HepG2 (cell line): ENCODE data around the gene IRF3. TPM values are rescaled to one million over a fixed set of nuclear protein-coding genes. Genes with fewer than 3 reads are reported as not detected.

Experiments used
- ATAC-seq: fragments of 200-7000 bp; cut with Tn5 transposase; 3 replicates; pipeline ENCODE4 v1.9.1; 2020; ENCODE audit warnings: mild to moderate bottlenecking, moderate library complexity
- BruUV-seq: library from RNA; stranded (reverse); fragments of 400-500 nt; replicated peaks from 2 replicates; lab custom pipeline; 2021; lab: Mats Ljungman, UMichigan
- CTCF ChIA-PET: fragments of 300-600 bp; formaldehyde crosslinking; extraction: SDS; loops from one replicate; lab custom pipeline; 2021; ENCODE audit warnings: low total read pairs, inconsistent platforms, low intra/inter-chr PET ratio; lab: Yijun Ruan, JAX
- POLR2A ChIA-PET: fragments of 350-600 bp; sonication (Branson Sonifier 250); formaldehyde crosslinking; loops from one replicate; lab custom pipeline; 2020; ENCODE audit warnings: antibody characterized with exemption, inconsistent platforms; lab: Yijun Ruan, JAX
- DNase-seq: peaks from one replicate; pipeline ENCODE4 v3.0.0-alpha.2; 2015; ENCODE audit warnings: low spot score
- FAIRE-seq: peaks from 3 replicates; lab custom pipeline; 2011; peaks lifted over from hg19 to GRCh38; lab: Jason Lieb, UNC
- H2AFZ ChIP-seq: one replicate; pipeline ENCODE4 v1.6.1; 2011; ENCODE audit warnings: low read length, inconsistent platforms
- H3K27ac ChIP-seq: fragments of 300-600 bp; 3 replicates; pipeline ENCODE4 v1.8.0; 2011; ENCODE audit warnings: mixed run types, mild to moderate bottlenecking, mixed read lengths, low read length, inconsistent platforms; ENCODE audit not compliant: insufficient read depth; ENCODE audit errors: extremely low read length
- H3K27me3 ChIP-seq, 2 experiments: fragments of 200-600 bp in 1 of 2; 2 replicates in 1 of 2; 3 replicates in 1 of 2; pipeline versions ENCODE4 v1.6.0 to v1.8.0; 2011; ENCODE audit warnings: low read length in 2 of 2, mild to moderate bottlenecking in 2 of 2, moderate library complexity in 2 of 2, inconsistent platforms in 1 of 2; ENCODE audit not compliant: insufficient read depth in 2 of 2, control insufficient read depth in 1 of 2
- H3K36me3 ChIP-seq, 2 experiments: fragments of 200-600 bp in 1 of 2; replicated peaks in 1 of 2; 2 replicates in 1 of 2; 3 replicates in 1 of 2; pipeline versions ENCODE4 v1.5.1 to v1.8.0; 2011; ENCODE audit warnings: low read length in 2 of 2, inconsistent platforms in 1 of 2; ENCODE audit not compliant: insufficient read depth in 2 of 2, control insufficient read depth in 1 of 2
- H3K4me1 ChIP-seq: 2 replicates; pipeline ENCODE4 v1.5.1; 2012; ENCODE audit warnings: low read length, inconsistent platforms; ENCODE audit not compliant: insufficient read depth
- H3K4me2 ChIP-seq: 2 replicates; pipeline ENCODE4 v1.6.0; 2011; ENCODE audit warnings: low read depth, low read length, inconsistent platforms
- H3K4me3 ChIP-seq, 3 experiments: fragments of 200-600 bp in 1 of 3; sonication (generic), shearing (Covaris generic) in 1 of 3; replicated peaks in 1 of 3; 2 replicates each; pipeline ENCODE4 v1.5.1; 2011 to 2016; ENCODE audit warnings: low read length in 3 of 3, inconsistent platforms in 2 of 3, low read depth in 2 of 3, mild to moderate bottlenecking in 2 of 3, control low read depth in 1 of 3, mixed read lengths in 1 of 3; ENCODE audit not compliant: insufficient read depth in 1 of 3
- H3K79me2 ChIP-seq: one replicate; pipeline ENCODE4 v1.6.1; 2011; ENCODE audit warnings: low read length, inconsistent platforms; ENCODE audit not compliant: insufficient read depth
- H3K9ac ChIP-seq: 2 replicates; pipeline ENCODE4 v1.6.0; 2011; ENCODE audit warnings: mild to moderate bottlenecking, low read depth, low read length, inconsistent platforms; ENCODE audit not compliant: insufficient read depth
- H3K9me3 ChIP-seq: 2 replicates; pipeline ENCODE4 v1.5.1; 2012; ENCODE audit warnings: mild to moderate bottlenecking, low read length
- H4K20me1 ChIP-seq: 2 replicates; pipeline ENCODE4 v1.6.0; 2011; ENCODE audit warnings: inconsistent platforms, mild to moderate bottlenecking, low read length, moderate library complexity; ENCODE audit not compliant: insufficient read depth
- HDAC2 ChIP-seq: sonication (generic); formaldehyde crosslinking; IDR thresholded peaks from 2 replicates; pipeline ENCODE4 v1.4.0; 2020; ENCODE audit warnings: missing genetic modification reagents
- HOXA3 ChIP-seq: sonication (generic); formaldehyde crosslinking; IDR thresholded peaks from 2 replicates; pipeline ENCODE4 v1.5.0; 2020; ENCODE audit warnings: missing genetic modification reagents
- KDM5B ChIP-seq: sonication (generic); formaldehyde crosslinking; IDR thresholded peaks from 2 replicates; pipeline ENCODE4 v1.4.0; 2020; ENCODE audit warnings: missing genetic modification reagents, mild to moderate bottlenecking, borderline replicate concordance
- ZFP1 ChIP-seq: IDR thresholded peaks from 2 replicates; pipeline ENCODE4 v1.6.1; 2016
- ZNF790 ChIP-seq: sonication (generic); formaldehyde crosslinking; IDR thresholded peaks from 2 replicates; pipeline ENCODE4 v1.8.0; 2022; ENCODE audit warnings: missing genetic modification reagents, mild to moderate bottlenecking, borderline replicate concordance
- WGBS: methylation state at CpG from one replicate; pipeline ENCODE4 v1.1.6; 2017; ENCODE audit warnings: low lambda C conversion rate; 5-methylcytosine and 5-hydroxymethylcytosine counted together
- in situ Hi-C: cut with HindIII; loops from 2 replicates; pipeline ENCODE4 v1.10.0; 2017; ENCODE audit warnings: low pct_unique_long_range_greater_than_20kb; ENCODE audit not compliant: extremely low pct_ligation_motif_present
- intact Hi-C: fragments of 100-400 bp; cut with micrococcal nuclease; formaldehyde crosslinking; loops from one replicate; pipeline ENCODE4 v1.10.0; 2022; ENCODE audit not compliant: unreplicated experiment
- polyA plus RNA-seq, 8 experiments: library from polyadenylated mRNA; depleted of rRNA in 3 of 8; stranded (reverse) in 7 of 8; unstranded in 1 of 8; fragments of >200 nt; fragmentation: Illumina TruSeq in 4 of 8; extraction: Trizol in 4 of 8; gene quantifications; 2 replicates each; pipeline versions ENCODE4 v1.2.1 to v1.2.3, GENCODE V29; 2011 to 2016; ENCODE audit warnings: low read depth in 4 of 8, missing spikeins in 1 of 8, mixed read lengths in 1 of 8; ENCODE audit not compliant: insufficient read depth in 1 of 8
- total RNA-seq, 5 experiments: library from RNA; depleted of rRNA; stranded (reverse); fragments of >200 nt; fragmentation: Illumina TruSeq; extraction: Trizol; gene quantifications; 2 replicates each; pipeline ENCODE4 v1.2.3, GENCODE V29; 2016; ENCODE audit warnings: low read depth in 1 of 5
- TF ChIP-seq, protein P1 (sequence below): sonication (generic); formaldehyde crosslinking; IDR thresholded peaks from 2 replicates; pipeline ENCODE4 v1.4.0; 2020; ENCODE audit warnings: missing genetic modification reagents
- TF ChIP-seq, protein P2 (sequence below): sonication (generic); formaldehyde crosslinking; IDR thresholded peaks from 2 replicates; pipeline ENCODE4 v1.4.0; 2020; ENCODE audit warnings: missing genetic modification reagents, borderline replicate concordance
- TF ChIP-seq, protein P3 (sequence below): IDR thresholded peaks from 2 replicates; pipeline ENCODE4 v1.6.1; 2016; ENCODE audit warnings: low read depth
- TF ChIP-seq, protein P4 (sequence below): fragments of 450-650 bp; IDR thresholded peaks from 2 replicates; pipeline ENCODE4 v1.6.1; 2017; ENCODE audit warnings: mild to moderate bottlenecking
- TF ChIP-seq, protein P5 (sequence below): sonication (generic); formaldehyde crosslinking; IDR thresholded peaks from 2 replicates; pipeline ENCODE4 v1.5.1; 2020; ENCODE audit warnings: mild to moderate bottlenecking, missing genetic modification reagents, moderate library complexity

IRF3 gene
- total and polyA plus RNA-seq, 2 of the 13 experiments (the other 11 are each of a cell fraction or from before 2014, with no cell fraction given): 61.9 to 65.5 TPM

DNA sequence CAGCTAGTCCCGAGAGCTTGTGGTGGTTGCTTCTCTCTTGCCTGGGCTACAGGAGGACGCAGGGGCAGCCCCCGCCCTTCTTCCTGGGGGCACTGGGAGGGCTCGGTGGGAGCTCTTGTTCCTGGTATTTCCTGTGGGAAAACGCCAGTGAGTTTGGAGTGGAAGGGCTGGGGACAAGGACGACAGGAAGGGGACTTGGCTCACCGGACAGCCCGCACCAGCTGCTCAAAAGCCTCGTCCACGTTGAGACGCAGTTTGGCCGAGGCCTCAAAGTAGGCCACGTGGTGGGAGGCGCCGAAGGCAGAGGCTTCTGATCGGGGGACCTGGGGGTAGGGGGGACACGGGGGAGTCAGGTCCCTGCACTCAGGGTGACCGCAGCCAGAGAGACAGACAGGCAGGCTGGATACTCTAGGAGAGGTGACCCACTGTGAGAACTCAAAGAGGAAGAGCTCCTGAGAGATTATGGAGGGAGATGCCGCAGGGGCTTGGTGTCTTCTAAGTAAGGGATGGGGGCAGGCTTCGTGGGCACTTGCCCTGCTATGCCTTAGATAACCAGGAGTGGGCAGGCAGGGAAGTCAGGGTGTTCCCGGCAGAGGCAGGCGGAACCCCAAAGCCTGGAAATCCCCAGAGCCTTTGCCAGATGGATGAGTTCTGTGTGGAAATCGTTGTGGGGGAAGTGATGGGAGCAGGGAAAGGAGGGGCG is 30.0 kb downstream of the IRF3 start:
- no peak for ATAC-seq
- Histone ChIP-seq H3K4me1 (peaks cover 31% of the 10 kb centered on the region), H3K9me3 (no peaks in the 10 kb centered on the region), H2AFZ (no peak overlapping the region), H3K27ac (no peak overlapping the region), H3K36me3 (no peaks in the 10 kb centered on the region), H3K27me3 (no peaks in the 10 kb centered on the region; a peak in 1 of 5 replicates), H3K79me2 (no peaks in the 10 kb centered on the region), H3K9ac (no peak overlapping the region), H3K4me3 (no peak overlapping the region), H3K4me2 (no peak overlapping the region), H4K20me1 (no peaks in the 10 kb centered on the region)
- no peak for DNase-seq
- POLR2A ChIA-PET: no interaction called here
- no peak for FAIRE-seq
- intact Hi-C loops (no loop called here), in situ Hi-C loops (no loop called here)
- WGBS: 47% methylated on average over 13 of the region's 24 CpGs
- no TSS peak for BruUV-seq
- TF ChIP-seq KDM5B (CRISPR knock-in tag) (0 out of 2 replicates have a peak, but pooled peaks have one; percentile 13), ZNF790 (CRISPR knock-in tag) (no peak), HOXA3 (no peak), HDAC2 (no peak), ZFP1 (CRISPR knock-in tag) (no peak)
- TF ChIP-seq, protein P1, sequence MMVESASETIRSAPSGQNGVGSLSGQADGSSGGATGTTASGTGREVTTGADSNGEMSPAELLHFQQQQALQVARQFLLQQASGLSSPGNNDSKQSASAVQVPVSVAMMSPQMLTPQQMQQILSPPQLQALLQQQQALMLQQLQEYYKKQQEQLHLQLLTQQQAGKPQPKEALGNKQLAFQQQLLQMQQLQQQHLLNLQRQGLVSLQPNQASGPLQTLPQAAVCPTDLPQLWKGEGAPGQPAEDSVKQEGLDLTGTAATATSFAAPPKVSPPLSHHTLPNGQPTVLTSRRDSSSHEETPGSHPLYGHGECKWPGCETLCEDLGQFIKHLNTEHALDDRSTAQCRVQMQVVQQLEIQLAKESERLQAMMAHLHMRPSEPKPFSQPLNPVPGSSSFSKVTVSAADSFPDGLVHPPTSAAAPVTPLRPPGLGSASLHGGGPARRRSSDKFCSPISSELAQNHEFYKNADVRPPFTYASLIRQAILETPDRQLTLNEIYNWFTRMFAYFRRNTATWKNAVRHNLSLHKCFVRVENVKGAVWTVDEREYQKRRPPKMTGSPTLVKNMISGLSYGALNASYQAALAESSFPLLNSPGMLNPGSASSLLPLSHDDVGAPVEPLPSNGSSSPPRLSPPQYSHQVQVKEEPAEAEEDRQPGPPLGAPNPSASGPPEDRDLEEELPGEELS (CRISPR knock-in tag): no peak
- TF ChIP-seq, protein P2, sequence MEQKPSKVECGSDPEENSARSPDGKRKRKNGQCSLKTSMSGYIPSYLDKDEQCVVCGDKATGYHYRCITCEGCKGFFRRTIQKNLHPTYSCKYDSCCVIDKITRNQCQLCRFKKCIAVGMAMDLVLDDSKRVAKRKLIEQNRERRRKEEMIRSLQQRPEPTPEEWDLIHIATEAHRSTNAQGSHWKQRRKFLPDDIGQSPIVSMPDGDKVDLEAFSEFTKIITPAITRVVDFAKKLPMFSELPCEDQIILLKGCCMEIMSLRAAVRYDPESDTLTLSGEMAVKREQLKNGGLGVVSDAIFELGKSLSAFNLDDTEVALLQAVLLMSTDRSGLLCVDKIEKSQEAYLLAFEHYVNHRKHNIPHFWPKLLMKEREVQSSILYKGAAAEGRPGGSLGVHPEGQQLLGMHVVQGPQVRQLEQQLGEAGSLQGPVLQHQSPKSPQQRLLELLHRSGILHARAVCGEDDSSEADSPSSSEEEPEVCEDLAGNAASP: no peak
- TF ChIP-seq, protein P3, sequence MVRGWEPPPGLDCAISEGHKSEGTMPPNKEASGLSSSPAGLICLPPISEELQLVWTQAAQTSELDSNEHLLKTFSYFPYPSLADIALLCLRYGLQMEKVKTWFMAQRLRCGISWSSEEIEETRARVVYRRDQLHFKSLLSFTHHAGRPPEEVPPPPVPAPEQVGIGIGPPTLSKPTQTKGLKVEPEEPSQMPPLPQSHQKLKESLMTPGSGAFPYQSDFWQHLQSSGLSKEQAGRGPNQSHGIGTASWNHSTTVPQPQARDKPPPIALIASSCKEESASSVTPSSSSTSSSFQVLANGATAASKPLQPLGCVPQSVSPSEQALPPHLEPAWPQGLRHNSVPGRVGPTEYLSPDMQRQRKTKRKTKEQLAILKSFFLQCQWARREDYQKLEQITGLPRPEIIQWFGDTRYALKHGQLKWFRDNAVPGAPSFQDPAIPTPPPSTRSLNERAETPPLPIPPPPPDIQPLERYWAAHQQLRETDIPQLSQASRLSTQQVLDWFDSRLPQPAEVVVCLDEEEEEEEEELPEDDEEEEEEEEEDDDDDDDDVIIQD: no peak
- TF ChIP-seq, protein P4, sequence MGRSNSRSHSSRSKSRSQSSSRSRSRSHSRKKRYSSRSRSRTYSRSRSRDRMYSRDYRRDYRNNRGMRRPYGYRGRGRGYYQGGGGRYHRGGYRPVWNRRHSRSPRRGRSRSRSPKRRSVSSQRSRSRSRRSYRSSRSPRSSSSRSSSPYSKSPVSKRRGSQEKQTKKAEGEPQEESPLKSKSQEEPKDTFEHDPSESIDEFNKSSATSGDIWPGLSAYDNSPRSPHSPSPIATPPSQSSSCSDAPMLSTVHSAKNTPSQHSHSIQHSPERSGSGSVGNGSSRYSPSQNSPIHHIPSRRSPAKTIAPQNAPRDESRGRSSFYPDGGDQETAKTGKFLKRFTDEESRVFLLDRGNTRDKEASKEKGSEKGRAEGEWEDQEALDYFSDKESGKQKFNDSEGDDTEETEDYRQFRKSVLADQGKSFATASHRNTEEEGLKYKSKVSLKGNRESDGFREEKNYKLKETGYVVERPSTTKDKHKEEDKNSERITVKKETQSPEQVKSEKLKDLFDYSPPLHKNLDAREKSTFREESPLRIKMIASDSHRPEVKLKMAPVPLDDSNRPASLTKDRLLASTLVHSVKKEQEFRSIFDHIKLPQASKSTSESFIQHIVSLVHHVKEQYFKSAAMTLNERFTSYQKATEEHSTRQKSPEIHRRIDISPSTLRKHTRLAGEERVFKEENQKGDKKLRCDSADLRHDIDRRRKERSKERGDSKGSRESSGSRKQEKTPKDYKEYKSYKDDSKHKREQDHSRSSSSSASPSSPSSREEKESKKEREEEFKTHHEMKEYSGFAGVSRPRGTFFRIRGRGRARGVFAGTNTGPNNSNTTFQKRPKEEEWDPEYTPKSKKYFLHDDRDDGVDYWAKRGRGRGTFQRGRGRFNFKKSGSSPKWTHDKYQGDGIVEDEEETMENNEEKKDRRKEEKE: no peak
- TF ChIP-seq, protein P5, sequence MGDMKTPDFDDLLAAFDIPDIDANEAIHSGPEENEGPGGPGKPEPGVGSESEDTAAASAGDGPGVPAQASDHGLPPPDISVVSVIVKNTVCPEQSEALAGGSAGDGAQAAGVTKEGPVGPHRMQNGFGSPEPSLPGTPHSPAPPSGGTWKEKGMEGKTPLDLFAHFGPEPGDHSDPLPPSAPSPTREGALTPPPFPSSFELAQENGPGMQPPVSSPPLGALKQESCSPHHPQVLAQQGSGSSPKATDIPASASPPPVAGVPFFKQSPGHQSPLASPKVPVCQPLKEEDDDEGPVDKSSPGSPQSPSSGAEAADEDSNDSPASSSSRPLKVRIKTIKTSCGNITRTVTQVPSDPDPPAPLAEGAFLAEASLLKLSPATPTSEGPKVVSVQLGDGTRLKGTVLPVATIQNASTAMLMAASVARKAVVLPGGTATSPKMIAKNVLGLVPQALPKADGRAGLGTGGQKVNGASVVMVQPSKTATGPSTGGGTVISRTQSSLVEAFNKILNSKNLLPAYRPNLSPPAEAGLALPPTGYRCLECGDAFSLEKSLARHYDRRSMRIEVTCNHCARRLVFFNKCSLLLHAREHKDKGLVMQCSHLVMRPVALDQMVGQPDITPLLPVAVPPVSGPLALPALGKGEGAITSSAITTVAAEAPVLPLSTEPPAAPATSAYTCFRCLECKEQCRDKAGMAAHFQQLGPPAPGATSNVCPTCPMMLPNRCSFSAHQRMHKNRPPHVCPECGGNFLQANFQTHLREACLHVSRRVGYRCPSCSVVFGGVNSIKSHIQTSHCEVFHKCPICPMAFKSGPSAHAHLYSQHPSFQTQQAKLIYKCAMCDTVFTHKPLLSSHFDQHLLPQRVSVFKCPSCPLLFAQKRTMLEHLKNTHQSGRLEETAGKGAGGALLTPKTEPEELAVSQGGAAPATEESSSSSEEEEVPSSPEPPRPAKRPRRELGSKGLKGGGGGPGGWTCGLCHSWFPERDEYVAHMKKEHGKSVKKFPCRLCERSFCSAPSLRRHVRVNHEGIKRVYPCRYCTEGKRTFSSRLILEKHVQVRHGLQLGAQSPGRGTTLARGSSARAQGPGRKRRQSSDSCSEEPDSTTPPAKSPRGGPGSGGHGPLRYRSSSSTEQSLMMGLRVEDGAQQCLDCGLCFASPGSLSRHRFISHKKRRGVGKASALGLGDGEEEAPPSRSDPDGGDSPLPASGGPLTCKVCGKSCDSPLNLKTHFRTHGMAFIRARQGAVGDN: peak; percentile 11; the same call in 1 of the 2 replicates
- CTCF ChIA-PET: no interaction called here
